HL-60 (cell line): Measurements from ENCODE around the gene ITSN1.
"Not testable (repeated sequence)": the region's sequence is repeated elsewhere in the genome, so short reads cannot be mapped to it uniquely, and the experiment has no call there.

ENCODE experiments used
- DNase-seq, 2 experiments: peaks; one replicate each; pipeline ENCODE4 v3.0.0-alpha.2; 2010 to 2020; ENCODE audit warnings: low read depth in 1 of 2, low spot score in 1 of 2
- H3K27ac ChIP-seq: fragments of 250-450 bp; sonication (Bioruptor Pico); replicated peaks from 2 replicates; pipeline ENCODE4 v1.5.1; 2020; ENCODE audit warnings: mild to moderate bottlenecking, moderate library complexity
- H3K27me3 ChIP-seq: fragments of 250-450 bp; sonication (Bioruptor Pico); 2 replicates; pipeline ENCODE4 v1.5.1; 2021; ENCODE audit warnings: mild to moderate bottlenecking, moderate library complexity; ENCODE audit not compliant: insufficient read depth, poor library complexity, severe bottlenecking
- H3K4me3 ChIP-seq: replicated peaks from 2 replicates; pipeline ENCODE4 v1.5.1; 2011; ENCODE audit warnings: mild to moderate bottlenecking, control low read depth, low read length; ENCODE audit not compliant: insufficient read depth
- GABPA ChIP-seq: IDR thresholded peaks from 2 replicates; pipeline ENCODE4 v1.6.1; 2012; ENCODE audit warnings: low read depth
- POLR2AphosphoS5 ChIP-seq: IDR thresholded peaks from 2 replicates; pipeline ENCODE4 v1.6.1; 2012; ENCODE audit warnings: low read depth
- SPI1 ChIP-seq: IDR thresholded peaks from 2 replicates; pipeline ENCODE4 v1.6.1; 2012; ENCODE audit warnings: low read depth, mild to moderate bottlenecking, borderline replicate concordance
- TF ChIP-seq, protein P1 (sequence below): IDR thresholded peaks from 2 replicates; pipeline ENCODE4 v1.6.1; 2012; ENCODE audit warnings: low read depth; ENCODE audit not compliant: insufficient replicate concordance
- TF ChIP-seq, protein P2 (sequence below): IDR thresholded peaks from one replicate; pipeline ENCODE4 v1.5.1; 2011; ENCODE audit warnings: low read length, control low read depth, inconsistent platforms; ENCODE audit not compliant: insufficient read depth

ITSN1 gene

DNA sequence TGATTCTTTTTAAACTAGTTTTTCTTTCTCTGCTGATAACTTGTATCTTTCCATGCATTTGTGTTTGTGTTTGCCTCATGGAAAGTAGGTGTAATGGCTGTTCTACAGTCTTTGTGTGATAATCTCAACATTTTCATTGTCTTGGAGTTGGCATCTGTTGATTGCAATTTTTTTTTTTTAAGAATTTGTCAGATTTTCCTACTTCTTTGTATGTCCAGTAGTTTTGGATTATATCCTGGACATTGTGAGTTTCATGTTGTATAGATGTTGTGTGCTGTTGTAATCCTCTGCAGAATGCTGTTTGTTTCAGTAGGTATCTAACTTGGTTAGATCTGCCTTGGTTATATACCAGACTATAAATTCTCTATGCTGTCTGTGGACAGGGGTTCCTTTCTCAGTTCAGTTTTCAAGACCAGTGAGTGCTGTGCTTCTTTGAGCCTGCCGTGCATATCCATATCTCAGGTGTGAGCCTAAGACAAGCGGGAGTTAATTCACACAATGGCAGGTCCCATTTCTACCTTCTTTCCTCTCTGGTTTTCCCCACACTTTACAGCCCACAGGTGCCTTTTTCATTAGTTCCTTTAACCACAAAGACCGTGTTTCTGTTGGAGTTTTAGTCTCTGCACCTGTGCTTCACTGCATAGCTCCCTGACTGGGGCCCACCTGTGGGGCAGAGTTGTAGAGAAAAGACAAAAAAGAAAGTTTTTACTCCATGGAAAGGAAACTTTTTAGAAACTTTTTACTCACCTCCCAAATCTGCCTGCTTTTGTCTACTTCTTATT is 69.9 kb downstream of the ITSN1 start:
- DNase-seq = no peak
- Histone ChIP-seq H3K27ac (no peak overlapping the region), H3K27me3 (no peaks in the 10 kb centered on the region), H3K4me3 (no peak overlapping the region)
- TF ChIP-seq, protein P1, sequence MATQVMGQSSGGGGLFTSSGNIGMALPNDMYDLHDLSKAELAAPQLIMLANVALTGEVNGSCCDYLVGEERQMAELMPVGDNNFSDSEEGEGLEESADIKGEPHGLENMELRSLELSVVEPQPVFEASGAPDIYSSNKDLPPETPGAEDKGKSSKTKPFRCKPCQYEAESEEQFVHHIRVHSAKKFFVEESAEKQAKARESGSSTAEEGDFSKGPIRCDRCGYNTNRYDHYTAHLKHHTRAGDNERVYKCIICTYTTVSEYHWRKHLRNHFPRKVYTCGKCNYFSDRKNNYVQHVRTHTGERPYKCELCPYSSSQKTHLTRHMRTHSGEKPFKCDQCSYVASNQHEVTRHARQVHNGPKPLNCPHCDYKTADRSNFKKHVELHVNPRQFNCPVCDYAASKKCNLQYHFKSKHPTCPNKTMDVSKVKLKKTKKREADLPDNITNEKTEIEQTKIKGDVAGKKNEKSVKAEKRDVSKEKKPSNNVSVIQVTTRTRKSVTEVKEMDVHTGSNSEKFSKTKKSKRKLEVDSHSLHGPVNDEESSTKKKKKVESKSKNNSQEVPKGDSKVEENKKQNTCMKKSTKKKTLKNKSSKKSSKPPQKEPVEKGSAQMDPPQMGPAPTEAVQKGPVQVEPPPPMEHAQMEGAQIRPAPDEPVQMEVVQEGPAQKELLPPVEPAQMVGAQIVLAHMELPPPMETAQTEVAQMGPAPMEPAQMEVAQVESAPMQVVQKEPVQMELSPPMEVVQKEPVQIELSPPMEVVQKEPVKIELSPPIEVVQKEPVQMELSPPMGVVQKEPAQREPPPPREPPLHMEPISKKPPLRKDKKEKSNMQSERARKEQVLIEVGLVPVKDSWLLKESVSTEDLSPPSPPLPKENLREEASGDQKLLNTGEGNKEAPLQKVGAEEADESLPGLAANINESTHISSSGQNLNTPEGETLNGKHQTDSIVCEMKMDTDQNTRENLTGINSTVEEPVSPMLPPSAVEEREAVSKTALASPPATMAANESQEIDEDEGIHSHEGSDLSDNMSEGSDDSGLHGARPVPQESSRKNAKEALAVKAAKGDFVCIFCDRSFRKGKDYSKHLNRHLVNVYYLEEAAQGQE = no peak
- TF ChIP-seq SPI1 (no peak), POLR2AphosphoS5 (no peak), GABPA (no peak)
- TF ChIP-seq, protein P2, sequence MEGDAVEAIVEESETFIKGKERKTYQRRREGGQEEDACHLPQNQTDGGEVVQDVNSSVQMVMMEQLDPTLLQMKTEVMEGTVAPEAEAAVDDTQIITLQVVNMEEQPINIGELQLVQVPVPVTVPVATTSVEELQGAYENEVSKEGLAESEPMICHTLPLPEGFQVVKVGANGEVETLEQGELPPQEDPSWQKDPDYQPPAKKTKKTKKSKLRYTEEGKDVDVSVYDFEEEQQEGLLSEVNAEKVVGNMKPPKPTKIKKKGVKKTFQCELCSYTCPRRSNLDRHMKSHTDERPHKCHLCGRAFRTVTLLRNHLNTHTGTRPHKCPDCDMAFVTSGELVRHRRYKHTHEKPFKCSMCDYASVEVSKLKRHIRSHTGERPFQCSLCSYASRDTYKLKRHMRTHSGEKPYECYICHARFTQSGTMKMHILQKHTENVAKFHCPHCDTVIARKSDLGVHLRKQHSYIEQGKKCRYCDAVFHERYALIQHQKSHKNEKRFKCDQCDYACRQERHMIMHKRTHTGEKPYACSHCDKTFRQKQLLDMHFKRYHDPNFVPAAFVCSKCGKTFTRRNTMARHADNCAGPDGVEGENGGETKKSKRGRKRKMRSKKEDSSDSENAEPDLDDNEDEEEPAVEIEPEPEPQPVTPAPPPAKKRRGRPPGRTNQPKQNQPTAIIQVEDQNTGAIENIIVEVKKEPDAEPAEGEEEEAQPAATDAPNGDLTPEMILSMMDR = no peak

DNA sequence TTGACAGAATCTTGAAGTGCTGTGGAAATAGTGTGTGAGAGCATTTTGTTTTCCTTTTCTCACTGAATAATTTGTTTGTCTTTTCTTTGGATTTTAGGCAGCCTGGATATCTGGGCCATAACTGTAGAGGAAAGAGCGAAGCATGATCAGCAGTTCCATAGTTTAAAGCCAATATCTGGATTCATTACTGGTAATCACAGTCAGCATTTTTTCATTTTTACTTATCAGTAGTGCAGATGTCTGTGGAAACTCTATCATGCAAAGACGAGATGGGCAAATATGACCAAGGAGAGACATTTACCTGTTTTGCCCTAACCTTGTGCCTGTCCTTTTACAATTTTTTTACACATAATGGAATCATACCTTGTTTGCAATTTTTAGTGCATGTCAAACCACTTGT is 78.8 kb downstream of the ITSN1 start:
- no peaks in the 10 kb centered on the region for H3K27me3 ChIP-seq
- TF ChIP-seq GABPA = no peak
- no peak for TF ChIP-seq POLR2AphosphoS5
- TF ChIP-seq SPI1 = no peak
- TF ChIP-seq, protein P1 = no peak
- TF ChIP-seq, protein P2 = no peak
- no peak overlapping the region for H3K4me3 ChIP-seq
- H3K27ac ChIP-seq = no peak overlapping the region
- no peak for DNase-seq

DNA sequence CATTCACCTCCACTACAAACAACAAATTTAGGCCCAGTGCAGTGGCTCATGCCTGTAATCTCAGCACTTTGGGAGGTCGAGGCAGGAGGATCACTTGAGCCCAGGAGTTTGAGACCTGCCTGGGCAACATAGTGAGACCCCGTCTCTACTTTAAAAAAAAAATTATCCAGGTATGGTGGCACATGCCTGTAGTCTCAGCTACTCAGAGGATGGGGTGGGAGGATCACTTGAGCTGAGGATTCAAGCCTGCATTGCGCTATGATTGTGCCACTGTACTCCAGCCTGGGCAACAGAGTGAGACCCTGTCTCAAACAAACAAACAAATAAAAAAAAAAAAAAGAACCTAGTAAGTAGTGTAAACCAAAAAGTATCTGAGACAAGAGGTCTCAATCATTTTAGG is 86.8 kb downstream of the ITSN1 start:
- not testable (repeated sequence) for H3K4me3 ChIP-seq, DNase-seq, H3K27ac ChIP-seq, H3K27me3 ChIP-seq

DNA sequence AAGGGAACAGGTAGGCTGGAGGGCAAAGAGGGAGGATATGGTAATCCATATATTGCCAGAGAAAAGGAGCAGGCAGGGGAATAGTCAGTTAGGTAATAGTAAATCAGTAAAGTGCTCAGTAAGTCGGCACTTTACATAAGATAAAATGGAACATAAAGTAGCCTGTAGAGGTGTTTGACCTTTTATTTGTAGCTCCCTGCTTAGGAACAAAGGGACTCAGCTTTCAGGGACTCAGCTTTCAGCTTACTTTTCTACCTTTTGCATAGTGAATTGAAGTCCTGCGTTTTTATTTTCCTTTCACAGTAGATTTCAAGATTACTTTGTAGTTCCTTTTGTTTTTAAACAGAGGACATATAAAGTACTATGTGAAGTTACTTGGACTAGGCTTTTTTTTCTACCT is 87.3 kb downstream of the ITSN1 start:
- DNase-seq = no peak
- no peak overlapping the region for H3K4me3 ChIP-seq
- H3K27ac ChIP-seq = no peak overlapping the region
- TF ChIP-seq POLR2AphosphoS5 (no peak), SPI1 (no peak), GABPA (no peak)
- TF ChIP-seq, protein P1 = no peak
- TF ChIP-seq, protein P2 = no peak
- H3K27me3 ChIP-seq = no peaks in the 10 kb centered on the region
